ENCODE data around the gene BCL7A. TPM values are rescaled to one million over a fixed set of nuclear protein-coding genes. Genes with fewer than 3 reads are reported as not detected.

The BCL7A gene
- total and polyA plus RNA-seq, 2 experiments from 2014 or later: 12.7 to 14.9 TPM

GRCh38 chr12:122003651-122004611 is 17.8 kb upstream of the BCL7A start (continued):
- TF ChIP-seq ZNF462 (CRISPR knock-in tag; IDR thresholded peaks at IDR 0.05): no peak
- no peak for TF ChIP-seq NANOG (IDR thresholded peaks at IDR 0.05; ENCODE audit: borderline replicate concordance)
- TF ChIP-seq JUNB (IDR thresholded peaks at IDR 0.05; ENCODE audit: unreplicated experiment): no peak
- no peak for TF ChIP-seq ZNF331 (CRISPR knock-in tag; IDR thresholded peaks at IDR 0.05; ENCODE audit: low read depth)
- no peak for TF ChIP-seq CREB1 (CRISPR knock-in tag; IDR thresholded peaks at IDR 0.05; ENCODE audit: low read depth)
- TF ChIP-seq STAT1 (IDR thresholded peaks at IDR 0.05; ENCODE audit: unreplicated experiment): no peak
- TF ChIP-seq REST (IDR thresholded peaks at IDR 0.05; ENCODE audit: unreplicated experiment): no peak
- no peak for TF ChIP-seq CTCF (conservative IDR thresholded peaks at IDR 0.05; ENCODE audit: low read depth in 2 of 2)
